AG10803 (cell line): Measurements from ENCODE around the gene DOCK8.

ENCODE experiments used
- DNase-seq: peaks from one replicate; pipeline ENCODE4 v3.0.0; 2010; ENCODE audit warnings: low read depth
- H3K4me3 ChIP-seq: 2 replicates; pipeline ENCODE4 v1.5.1; 2011; ENCODE audit warnings: mild to moderate bottlenecking, low read length, control low read depth
- CTCF ChIP-seq: conservative IDR thresholded peaks from 2 replicates; pipeline ENCODE4 v1.5.1; 2011; ENCODE audit warnings: mild to moderate bottlenecking, low read length, control low read depth, inconsistent platforms

Gene DOCK8

DNA sequence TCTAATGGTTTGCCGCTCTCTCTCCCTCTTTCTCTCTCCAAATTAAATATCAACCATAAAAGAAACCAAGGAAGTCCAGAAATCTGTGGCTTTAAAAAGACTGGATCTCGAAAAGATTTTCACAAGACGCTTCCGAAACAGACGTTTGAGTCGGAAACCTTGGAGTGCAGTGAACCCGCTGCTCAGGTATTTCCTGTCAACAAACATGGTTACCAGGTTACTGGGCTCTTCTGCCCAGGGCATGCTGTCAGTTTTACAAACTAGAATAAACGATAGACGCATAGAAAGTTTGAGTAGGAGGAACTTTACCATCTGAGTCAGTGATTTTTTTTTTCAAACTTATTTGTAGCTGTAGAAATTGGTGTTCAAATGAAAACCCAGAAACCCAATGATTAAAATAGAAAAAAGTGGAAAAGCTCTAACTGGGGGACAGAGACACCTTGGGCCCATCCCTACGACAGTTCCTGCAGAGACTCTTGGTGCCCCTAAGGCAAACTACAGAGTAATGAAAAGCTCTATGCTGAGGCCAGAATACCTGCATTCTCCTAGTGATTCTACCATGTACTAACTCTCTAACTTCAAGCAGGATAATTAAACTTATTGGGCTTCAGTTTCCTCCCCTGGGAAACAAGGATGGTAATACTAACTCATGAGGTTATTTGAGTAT lies 90.0 kb downstream of the DOCK8 start:
- no peak overlapping the region for H3K4me3 ChIP-seq
- no peak for DNase-seq
- TF ChIP-seq CTCF = no peak

GRCh38 chr9:306907-307306 lies 92.2 kb downstream of the DOCK8 start:
- no peak for TF ChIP-seq CTCF
- no peak overlapping the region for H3K4me3 ChIP-seq
- no peak for DNase-seq

- DNase-seq = no peak
- H3K4me3 ChIP-seq = no peak overlapping the region
- TF ChIP-seq CTCF = no peak
Observed at GRCh38 chr9:311841-312240, 97.2 kb downstream of the DOCK8 start.

- no peak for TF ChIP-seq CTCF
- no peak for DNase-seq
- H3K4me3 ChIP-seq = no peak overlapping the region
Observed at GRCh38 chr9:312596-313320, 98.1 kb downstream of the DOCK8 start.

GRCh38 chr9:316382-316965 lies 101.8 kb downstream of the DOCK8 start:
- no peak for TF ChIP-seq CTCF
- no peak for DNase-seq
- no peak overlapping the region for H3K4me3 ChIP-seq

GRCh38 chr9:318646-319045 lies 104.0 kb downstream of the DOCK8 start:
- no peak for DNase-seq
- no peak for TF ChIP-seq CTCF
- no peak overlapping the region for H3K4me3 ChIP-seq

DNA sequence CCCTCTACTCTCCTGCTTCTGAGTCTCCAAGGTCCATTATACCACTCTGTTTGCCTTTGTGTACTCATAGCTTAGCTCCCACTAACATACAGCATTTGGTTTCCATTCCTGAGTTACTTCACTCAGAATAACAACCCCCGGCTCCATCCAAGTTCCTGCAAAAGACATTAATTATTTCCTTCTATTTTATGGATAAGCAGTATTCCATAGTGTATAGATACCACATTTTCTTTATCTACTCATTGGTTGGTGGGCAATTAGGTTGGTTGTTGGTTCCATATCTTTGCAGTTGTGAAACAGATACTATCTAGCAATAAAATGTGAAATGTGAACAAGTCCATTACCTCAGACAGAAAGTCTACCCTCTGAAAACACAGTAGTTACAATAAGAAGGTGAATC lies 110.3 kb downstream of the DOCK8 start:
- no peak for TF ChIP-seq CTCF
- no peak for DNase-seq
- no peak overlapping the region for H3K4me3 ChIP-seq
